Measurements from ENCODE around the gene BRINP1.

- no peak for TF ChIP-seq EZH2phosphoT487 (IDR thresholded peaks at IDR 0.05; ENCODE audit: borderline replicate concordance)
- TF ChIP-seq CTCF (conservative IDR thresholded peaks at IDR 0.05; ENCODE audit: low read length): no peak
Observed at GRCh38 chr9:119240546-119240945, 128.7 kb downstream of the BRINP1 start.
